ENCODE measurements around the gene RASA3.
"Not testable (repeated sequence)": the region's sequence is repeated elsewhere in the genome, so short reads cannot be mapped to it uniquely, and the experiment has no call there.

Gene RASA3

GRCh38 chr13:114098689-114099056 lies 33.8 kb downstream of the RASA3 start:
- not testable (repeated sequence) for DNase-seq

- no peak for DNase-seq
These were observed 34.3 kb downstream of the RASA3 start for GRCh38 chr13:114097893-114098688.

GRCh38 chr13:114097212-114097892 lies 35.1 kb downstream of the RASA3 start:
- DNase-seq = no peak

GRCh38 chr13:114096811-114097211 lies 35.6 kb downstream of the RASA3 start:
- DNase-seq = no peak

- DNase-seq = no peak
These were observed 36.4 kb downstream of the RASA3 start for GRCh38 chr13:114096031-114096485.

GRCh38 chr13:114095486-114095885 lies 36.9 kb downstream of the RASA3 start:
- no peak for DNase-seq

GRCh38 chr13:114093118-114093517 lies 39.3 kb downstream of the RASA3 start:
- DNase-seq = no peak

GRCh38 chr13:114092468-114092867 lies 40.0 kb downstream of the RASA3 start:
- no peak for DNase-seq

- DNase-seq = no peak
These were observed 41.9 kb downstream of the RASA3 start for GRCh38 chr13:114090476-114090875.

GRCh38 chr13:114089751-114090400 lies 42.5 kb downstream of the RASA3 start:
- no peak for DNase-seq

GRCh38 chr13:114089341-114089740 lies 43.1 kb downstream of the RASA3 start:
- DNase-seq = no peak

- no peak for DNase-seq
These were observed 43.6 kb downstream of the RASA3 start for GRCh38 chr13:114088863-114089262.

- DNase-seq = no peak
These were observed 44.2 kb downstream of the RASA3 start for GRCh38 chr13:114088234-114088633.

- DNase-seq = no peak
These were observed 45.0 kb downstream of the RASA3 start for GRCh38 chr13:114087430-114087829.

GRCh38 chr13:114082849-114083645 lies 49.4 kb downstream of the RASA3 start:
- no peak for DNase-seq

GRCh38 chr13:114081761-114082681 lies 50.4 kb downstream of the RASA3 start:
- no peak for DNase-seq

- no peak for DNase-seq
These were observed 51.5 kb downstream of the RASA3 start for GRCh38 chr13:114080739-114081561.

GRCh38 chr13:114079601-114080536 lies 52.6 kb downstream of the RASA3 start:
- no peak for DNase-seq

Data from activated gamma-delta T cell (primary cell).